Stomach (tissue), 9 donors: ENCODE data around the gene DOCK9. TPM values are rescaled to one million over a fixed set of nuclear protein-coding genes. Genes with fewer than 3 reads are reported as not detected.

ENCODE experiments used
- DNase-seq, 2 donors: peaks; one replicate each; pipeline versions ENCODE4 v3.0.0 to v3.0.0-alpha.2; 2013 to 2019
- H3K27ac ChIP-seq, 5 donors: fragments of 200-600 bp in 4 of 5; sonication (generic) in 4 of 5; one replicate each; pipeline ENCODE4 v1.5.1; 2013 to 2019; ENCODE audit warnings: mild to moderate bottlenecking in 1 of 5, moderate library complexity in 1 of 5
- H3K27me3 ChIP-seq, 3 donors: fragments of 200-600 bp; sonication (generic); one replicate each; pipeline ENCODE4 v1.5.1; 2017 to 2019; ENCODE audit warnings: mixed run types in 1 of 3
- H3K36me3 ChIP-seq, 4 donors: fragments of 200-600 bp; sonication (generic); 1 replicate in 3 of 4; 2 replicates in 1 of 4; pipeline ENCODE4 v1.5.1; 2016 to 2019
- H3K4me1 ChIP-seq, 4 donors: fragments of 200-600 bp; sonication (generic); one replicate each; pipeline ENCODE4 v1.5.1; 2016 to 2019
- H3K4me3 ChIP-seq, 4 donors: fragments of 200-600 bp; sonication (generic) in 3 of 4; one replicate each; pipeline ENCODE4 v1.5.1; 2016 to 2019; ENCODE audit warnings: mild to moderate bottlenecking in 1 of 4
- H3K9me3 ChIP-seq, 4 donors: fragments of 200-600 bp; sonication (generic); one replicate each; pipeline ENCODE4 v1.5.1; 2016 to 2019
- EP300 ChIP-seq: sonication (generic); formaldehyde crosslinking; IDR thresholded peaks from one replicate; pipeline ENCODE4 v1.6.1; 2017; ENCODE audit warnings: antibody characterized with exemption
- POLR2A ChIP-seq, 4 donors: fragments of 450-650 bp; IDR thresholded peaks; one replicate each; pipeline ENCODE4 v1.6.1; 2016; ENCODE audit warnings: antibody characterized with exemption in 4 of 4, control low read depth in 2 of 4, mild to moderate bottlenecking in 1 of 4, moderate library complexity in 1 of 4
- POLR2AphosphoS5 ChIP-seq, 3 donors: sonication (generic); formaldehyde crosslinking; IDR thresholded peaks; one replicate each; pipeline ENCODE4 v1.6.1; 2016; ENCODE audit warnings: antibody characterized with exemption in 3 of 3
- WGBS, 5 donors: extraction: QIAGEN DNeasy Blood & Tissue Kit in 3 of 5; methylation state at CpG; one replicate each; pipeline versions ENCODE4 v1.1.5 to v1.1.7; 2013 to 2018; 5-methylcytosine and 5-hydroxymethylcytosine counted together
- intact Hi-C: fragments of 100-400 bp; cut with DNase I; formaldehyde crosslinking; loops from one replicate; pipeline ENCODE4 v1.15.1; 2023; ENCODE audit warnings: low total_unique reads
- polyA plus RNA-seq, 3 donors: library from polyadenylated mRNA; stranded (reverse); fragments of 200-250 nt; gene quantifications; one replicate each; pipeline ENCODE4 v1.2.3, GENCODE V29; 2013
- total RNA-seq, 5 donors: library from RNA; depleted of rRNA; stranded (reverse); fragments of >200 nt; gene quantifications; one replicate each; pipeline versions ENCODE4 v1.1.0 to v1.2.3, GENCODE V29; 2014 to 2016
- TF ChIP-seq, protein P1 (sequence below), 7 experiments: fragments of 450-650 bp in 4 of 7; fragments of 200-600 bp in 3 of 7; sonication (generic) in 3 of 7; IDR thresholded peaks; one replicate each; pipeline ENCODE4 v1.5.1; 2016 to 2019; ENCODE audit warnings: antibody characterized with exemption in 7 of 7, control low read depth in 2 of 7, mild to moderate bottlenecking in 1 of 7
- donor health status: healthy with polysubstance abuse.
- donor health status: Bipolar disorder and iron deficiency.
- donor health status: healthy.

The DOCK9 gene
- total and polyA plus RNA-seq, 8 donors, result 8.7 to 97.9 (median 49.2) TPM

DNA sequence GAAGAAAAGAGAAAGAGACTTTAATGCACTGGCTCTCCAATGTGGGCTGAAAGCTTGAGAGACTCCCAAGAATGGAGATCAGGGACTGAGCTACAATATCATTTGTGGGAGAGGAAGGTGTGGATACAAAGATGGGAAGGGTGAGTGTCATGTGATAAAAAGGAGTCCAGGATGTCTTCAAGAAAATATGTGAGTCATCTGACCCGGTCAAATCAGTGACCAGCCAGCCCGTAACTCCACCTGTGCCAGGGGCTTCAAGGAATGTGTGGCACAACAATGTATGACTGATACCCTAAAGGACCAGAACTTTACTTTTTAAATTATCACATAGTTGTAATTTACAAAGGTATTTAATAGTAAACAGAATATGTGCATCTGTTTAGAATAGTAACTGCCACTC lies 97.2 kb downstream of the DOCK9 start:
- H3K36me3 ChIP-seq, result peaks cover 35 to 99% (median 99%) of the 10 kb centered on the region in 4 donors
- no peaks in the 10 kb centered on the region for H3K9me3 ChIP-seq
- DNase-seq, result no peak
- TF ChIP-seq EP300, result no peak
- TF ChIP-seq POLR2A (IDR thresholded peaks at IDR 0.05), result no peak
- TF ChIP-seq, protein P1, sequence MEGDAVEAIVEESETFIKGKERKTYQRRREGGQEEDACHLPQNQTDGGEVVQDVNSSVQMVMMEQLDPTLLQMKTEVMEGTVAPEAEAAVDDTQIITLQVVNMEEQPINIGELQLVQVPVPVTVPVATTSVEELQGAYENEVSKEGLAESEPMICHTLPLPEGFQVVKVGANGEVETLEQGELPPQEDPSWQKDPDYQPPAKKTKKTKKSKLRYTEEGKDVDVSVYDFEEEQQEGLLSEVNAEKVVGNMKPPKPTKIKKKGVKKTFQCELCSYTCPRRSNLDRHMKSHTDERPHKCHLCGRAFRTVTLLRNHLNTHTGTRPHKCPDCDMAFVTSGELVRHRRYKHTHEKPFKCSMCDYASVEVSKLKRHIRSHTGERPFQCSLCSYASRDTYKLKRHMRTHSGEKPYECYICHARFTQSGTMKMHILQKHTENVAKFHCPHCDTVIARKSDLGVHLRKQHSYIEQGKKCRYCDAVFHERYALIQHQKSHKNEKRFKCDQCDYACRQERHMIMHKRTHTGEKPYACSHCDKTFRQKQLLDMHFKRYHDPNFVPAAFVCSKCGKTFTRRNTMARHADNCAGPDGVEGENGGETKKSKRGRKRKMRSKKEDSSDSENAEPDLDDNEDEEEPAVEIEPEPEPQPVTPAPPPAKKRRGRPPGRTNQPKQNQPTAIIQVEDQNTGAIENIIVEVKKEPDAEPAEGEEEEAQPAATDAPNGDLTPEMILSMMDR (IDR thresholded peaks at IDR 0.05), result no peak
- TF ChIP-seq POLR2AphosphoS5 (IDR thresholded peaks at IDR 0.05), result no peak
- H3K4me3 ChIP-seq, result no peak overlapping the region
- H3K4me1 ChIP-seq, result peaks cover 0 to 10% (median 0%) of the 10 kb centered on the region in 4 donors
- intact Hi-C loops, result no loop called here
- no peak overlapping the region for H3K27ac ChIP-seq
- H3K27me3 ChIP-seq, result no peaks in the 10 kb centered on the region
- 88 to 96% (median 93%) methylated on average over 2 of the region's 2 CpGs for WGBS, 5 donors

DNA sequence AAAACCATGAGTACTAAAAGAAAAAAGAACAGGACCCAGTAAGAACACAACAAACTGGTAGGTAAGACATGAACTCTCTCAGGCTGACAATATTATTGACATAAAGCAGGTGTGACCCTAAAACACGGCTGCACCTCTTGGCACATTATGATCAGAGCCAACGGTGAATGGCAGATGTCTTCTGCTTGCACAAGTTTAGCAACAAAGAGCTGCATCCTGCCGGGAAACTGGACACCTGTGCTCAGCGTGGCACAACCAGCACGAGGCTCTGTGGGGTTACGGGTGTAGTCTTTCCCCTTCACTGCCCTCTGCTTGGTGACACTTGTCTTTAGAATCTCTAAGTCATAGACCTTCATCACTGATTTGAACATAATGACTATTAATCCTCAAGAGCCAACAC lies 97.9 kb downstream of the DOCK9 start:
- 53 to 71% (median 61%) methylated on average over 6 of the region's 6 CpGs for WGBS, 5 donors
- H3K27me3 ChIP-seq, result no peaks in the 10 kb centered on the region
- peaks cover 0 to 10% (median 0%) of the 10 kb centered on the region in 4 donors for H3K4me1 ChIP-seq
- H3K4me3 ChIP-seq, result no peak overlapping the region
- peaks cover 35 to 99% (median 98%) of the 10 kb centered on the region in 4 donors for H3K36me3 ChIP-seq
- DNase-seq, result no peak
- H3K9me3 ChIP-seq, result no peaks in the 10 kb centered on the region
- intact Hi-C loops, result no loop called here
- H3K27ac ChIP-seq, result no peak overlapping the region
- TF ChIP-seq EP300 (no peak), POLR2AphosphoS5 (IDR thresholded peaks at IDR 0.05) (no peak), POLR2A (IDR thresholded peaks at IDR 0.05) (no peak)
- TF ChIP-seq, protein P1 (IDR thresholded peaks at IDR 0.05), result no peak

DNA sequence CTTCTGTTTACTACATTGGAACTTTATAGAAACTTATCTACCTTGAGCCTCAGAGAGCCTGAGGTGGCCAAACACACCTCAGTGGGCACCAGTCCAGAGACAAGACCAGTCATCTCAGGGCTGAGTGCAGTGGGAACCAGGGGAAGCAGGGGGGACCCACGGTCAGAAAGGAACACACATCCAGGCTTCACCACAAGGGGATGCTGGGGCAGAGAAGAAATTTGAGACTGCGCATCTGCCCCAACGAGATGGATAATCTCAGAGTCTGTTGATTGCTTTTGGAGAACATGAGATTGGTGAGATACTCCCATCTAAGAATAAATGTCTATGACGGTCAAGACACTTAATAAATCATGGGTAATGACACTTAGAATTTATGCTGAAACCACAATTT lies 98.7 kb downstream of the DOCK9 start:
- no peak overlapping the region for H3K4me3 ChIP-seq
- no peaks in the 10 kb centered on the region for H3K9me3 ChIP-seq
- peaks cover 0 to 10% (median 1%) of the 10 kb centered on the region in 4 donors for H3K4me1 ChIP-seq
- WGBS, 5 donors, result 64 to 84% (median 73%) methylated on average over 4 of the region's 4 CpGs
- intact Hi-C loops, result no loop called here
- no peak for DNase-seq
- peaks cover 35 to 98% (median 96%) of the 10 kb centered on the region in 4 donors for H3K36me3 ChIP-seq
- H3K27ac ChIP-seq, result no peak overlapping the region
- TF ChIP-seq POLR2A (IDR thresholded peaks at IDR 0.05) (no peak), EP300 (no peak), POLR2AphosphoS5 (IDR thresholded peaks at IDR 0.05) (no peak)
- TF ChIP-seq, protein P1 (IDR thresholded peaks at IDR 0.05), result no peak
- H3K27me3 ChIP-seq, result no peaks in the 10 kb centered on the region

DNA sequence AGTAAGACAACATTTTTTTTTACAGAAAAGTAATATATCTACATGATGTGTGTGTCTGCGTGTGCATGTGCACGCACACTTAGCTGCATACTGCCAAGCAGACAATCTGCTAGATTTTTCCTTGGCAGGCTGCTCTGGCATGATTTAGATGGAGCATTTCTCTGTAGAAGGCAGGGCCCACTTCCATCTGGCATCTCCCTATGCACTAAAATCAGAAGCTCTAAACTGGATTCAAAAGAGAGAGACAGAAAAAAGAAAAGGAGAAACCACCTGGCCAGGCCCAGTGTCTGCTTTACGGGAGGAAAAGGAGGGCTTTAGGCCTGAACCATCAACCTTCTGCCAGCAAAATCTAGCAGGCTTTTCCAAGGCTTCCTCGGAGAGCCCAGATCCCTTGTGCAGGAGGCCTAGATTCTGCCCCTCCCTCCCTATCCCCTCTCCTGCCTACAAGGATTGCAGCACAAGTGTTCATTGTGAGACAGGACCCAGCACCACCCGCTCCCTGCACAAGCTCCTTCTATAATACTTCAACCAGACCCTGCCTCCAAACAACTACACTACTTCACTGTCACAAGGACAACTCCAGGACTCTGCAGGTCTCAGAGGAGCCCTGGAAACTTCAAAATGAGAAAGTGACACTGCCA lies 99.3 kb downstream of the DOCK9 start:
- peaks cover 35 to 98% (median 94%) of the 10 kb centered on the region in 4 donors for H3K36me3 ChIP-seq
- peak in 1 of 2 donors; percentile 55 for DNase-seq
- no peaks in the 10 kb centered on the region for H3K27me3 ChIP-seq
- peaks cover 0 to 10% (median 1%) of the 10 kb centered on the region in 4 donors for H3K4me1 ChIP-seq
- 76 to 94% (median 90%) methylated on average over 5 of the region's 5 CpGs for WGBS, 5 donors
- no peak overlapping the region for H3K27ac ChIP-seq
- TF ChIP-seq, protein P1 (IDR thresholded peaks at IDR 0.05), result no peak
- TF ChIP-seq EP300 (no peak), POLR2A (IDR thresholded peaks at IDR 0.05) (no peak), POLR2AphosphoS5 (IDR thresholded peaks at IDR 0.05) (no peak)
- peaks cover 0 to 5% (median 2%) of the 10 kb centered on the region in 4 donors for H3K9me3 ChIP-seq
- H3K4me3 ChIP-seq, result no peak overlapping the region
- intact Hi-C loops, result no loop called here
